HepG2 (cell line): Measurements from ENCODE around the gene DZANK1. TPM values are rescaled to one million over a fixed set of nuclear protein-coding genes. Genes with fewer than 3 reads are reported as not detected.

ENCODE experiments used
- AHDC1 ChIP-seq: sonication (generic); formaldehyde crosslinking; IDR thresholded peaks from 2 replicates; pipeline ENCODE4 v1.5.1; 2020; ENCODE audit warnings: mild to moderate bottlenecking, missing genetic modification reagents, borderline replicate concordance
- CSRNP2 ChIP-seq: sonication (generic); formaldehyde crosslinking; conservative IDR thresholded peaks from 2 replicates; pipeline ENCODE4 v1.8.0; 2022; ENCODE audit warnings: low read depth, missing genetic modification reagents
- EHMT2 ChIP-seq: fragments of 200-600 bp; sonication (generic); IDR thresholded peaks from 2 replicates; pipeline ENCODE4 v1.7.0; 2017; ENCODE audit warnings: antibody characterized with exemption, low read depth, low read length, borderline replicate concordance
- GMEB2 ChIP-seq: IDR thresholded peaks from 2 replicates; pipeline ENCODE4 v1.6.1; 2016; ENCODE audit warnings: missing biosample characterization, missing genetic modification reagents, low read depth
- HOXA5 ChIP-seq: sonication (generic); formaldehyde crosslinking; IDR thresholded peaks from 2 replicates; pipeline ENCODE4 v1.4.0; 2020; ENCODE audit warnings: missing genetic modification reagents
- PRPF4 ChIP-seq: fragments of 200-400 bp; formaldehyde crosslinking; IDR thresholded peaks from 2 replicates; pipeline ENCODE4 v1.6.1; 2016; ENCODE audit warnings: low read length, low read depth; ENCODE audit not compliant: poor library complexity, severe bottlenecking
- polyA plus RNA-seq, 8 experiments: library from polyadenylated mRNA; depleted of rRNA in 3 of 8; stranded (reverse) in 7 of 8; unstranded in 1 of 8; fragments of >200 nt; fragmentation: Illumina TruSeq in 4 of 8; extraction: Trizol in 4 of 8; gene quantifications; 2 replicates each; pipeline versions ENCODE4 v1.2.1 to v1.2.3, GENCODE V29; 2011 to 2016; ENCODE audit warnings: low read depth in 4 of 8, missing spikeins in 1 of 8, mixed read lengths in 1 of 8; ENCODE audit not compliant: insufficient read depth in 1 of 8
- total RNA-seq, 5 experiments: library from RNA; depleted of rRNA; stranded (reverse); fragments of >200 nt; fragmentation: Illumina TruSeq; extraction: Trizol; gene quantifications; 2 replicates each; pipeline ENCODE4 v1.2.3, GENCODE V29; 2016; ENCODE audit warnings: low read depth in 1 of 5
- TF ChIP-seq, protein P1 (sequence below): sonication (generic); formaldehyde crosslinking; IDR thresholded peaks from 2 replicates; pipeline ENCODE4 v1.4.0; 2020; ENCODE audit warnings: mild to moderate bottlenecking, missing genetic modification reagents
- TF ChIP-seq, protein P2 (sequence below): sonication (generic); formaldehyde crosslinking; IDR thresholded peaks from one replicate; pipeline ENCODE4 v1.5.1; 2020; ENCODE audit warnings: mild to moderate bottlenecking, missing genetic modification reagents; ENCODE audit errors: not compliant biosample characterization

Gene DZANK1
- total and polyA plus RNA-seq, 2 of the 13 experiments (the other 11 are each of a cell fraction or from before 2014, with no cell fraction given) = 1.6 to 3.2 TPM

- TF ChIP-seq AHDC1 (no peak), PRPF4 (no peak), EHMT2 (no peak), CSRNP2 (no peak), GMEB2 (CRISPR knock-in tag) (no peak), HOXA5 (CRISPR knock-in tag) (no peak)
- TF ChIP-seq, protein P1, sequence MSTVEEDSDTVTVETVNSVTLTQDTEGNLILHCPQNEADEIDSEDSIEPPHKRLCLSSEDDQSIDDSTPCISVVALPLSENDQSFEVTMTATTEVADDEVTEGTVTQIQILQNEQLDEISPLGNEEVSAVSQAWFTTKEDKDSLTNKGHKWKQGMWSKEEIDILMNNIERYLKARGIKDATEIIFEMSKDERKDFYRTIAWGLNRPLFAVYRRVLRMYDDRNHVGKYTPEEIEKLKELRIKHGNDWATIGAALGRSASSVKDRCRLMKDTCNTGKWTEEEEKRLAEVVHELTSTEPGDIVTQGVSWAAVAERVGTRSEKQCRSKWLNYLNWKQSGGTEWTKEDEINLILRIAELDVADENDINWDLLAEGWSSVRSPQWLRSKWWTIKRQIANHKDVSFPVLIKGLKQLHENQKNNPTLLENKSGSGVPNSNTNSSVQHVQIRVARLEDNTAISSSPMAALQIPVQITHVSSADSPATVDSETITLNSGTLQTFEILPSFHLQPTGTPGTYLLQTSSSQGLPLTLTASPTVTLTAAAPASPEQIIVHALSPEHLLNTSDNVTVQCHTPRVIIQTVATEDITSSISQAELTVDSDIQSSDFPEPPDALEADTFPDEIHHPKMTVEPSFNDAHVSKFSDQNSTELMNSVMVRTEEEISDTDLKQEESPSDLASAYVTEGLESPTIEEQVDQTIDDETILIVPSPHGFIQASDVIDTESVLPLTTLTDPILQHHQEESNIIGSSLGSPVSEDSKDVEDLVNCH (CRISPR knock-in tag) = no peak
- TF ChIP-seq, protein P2, sequence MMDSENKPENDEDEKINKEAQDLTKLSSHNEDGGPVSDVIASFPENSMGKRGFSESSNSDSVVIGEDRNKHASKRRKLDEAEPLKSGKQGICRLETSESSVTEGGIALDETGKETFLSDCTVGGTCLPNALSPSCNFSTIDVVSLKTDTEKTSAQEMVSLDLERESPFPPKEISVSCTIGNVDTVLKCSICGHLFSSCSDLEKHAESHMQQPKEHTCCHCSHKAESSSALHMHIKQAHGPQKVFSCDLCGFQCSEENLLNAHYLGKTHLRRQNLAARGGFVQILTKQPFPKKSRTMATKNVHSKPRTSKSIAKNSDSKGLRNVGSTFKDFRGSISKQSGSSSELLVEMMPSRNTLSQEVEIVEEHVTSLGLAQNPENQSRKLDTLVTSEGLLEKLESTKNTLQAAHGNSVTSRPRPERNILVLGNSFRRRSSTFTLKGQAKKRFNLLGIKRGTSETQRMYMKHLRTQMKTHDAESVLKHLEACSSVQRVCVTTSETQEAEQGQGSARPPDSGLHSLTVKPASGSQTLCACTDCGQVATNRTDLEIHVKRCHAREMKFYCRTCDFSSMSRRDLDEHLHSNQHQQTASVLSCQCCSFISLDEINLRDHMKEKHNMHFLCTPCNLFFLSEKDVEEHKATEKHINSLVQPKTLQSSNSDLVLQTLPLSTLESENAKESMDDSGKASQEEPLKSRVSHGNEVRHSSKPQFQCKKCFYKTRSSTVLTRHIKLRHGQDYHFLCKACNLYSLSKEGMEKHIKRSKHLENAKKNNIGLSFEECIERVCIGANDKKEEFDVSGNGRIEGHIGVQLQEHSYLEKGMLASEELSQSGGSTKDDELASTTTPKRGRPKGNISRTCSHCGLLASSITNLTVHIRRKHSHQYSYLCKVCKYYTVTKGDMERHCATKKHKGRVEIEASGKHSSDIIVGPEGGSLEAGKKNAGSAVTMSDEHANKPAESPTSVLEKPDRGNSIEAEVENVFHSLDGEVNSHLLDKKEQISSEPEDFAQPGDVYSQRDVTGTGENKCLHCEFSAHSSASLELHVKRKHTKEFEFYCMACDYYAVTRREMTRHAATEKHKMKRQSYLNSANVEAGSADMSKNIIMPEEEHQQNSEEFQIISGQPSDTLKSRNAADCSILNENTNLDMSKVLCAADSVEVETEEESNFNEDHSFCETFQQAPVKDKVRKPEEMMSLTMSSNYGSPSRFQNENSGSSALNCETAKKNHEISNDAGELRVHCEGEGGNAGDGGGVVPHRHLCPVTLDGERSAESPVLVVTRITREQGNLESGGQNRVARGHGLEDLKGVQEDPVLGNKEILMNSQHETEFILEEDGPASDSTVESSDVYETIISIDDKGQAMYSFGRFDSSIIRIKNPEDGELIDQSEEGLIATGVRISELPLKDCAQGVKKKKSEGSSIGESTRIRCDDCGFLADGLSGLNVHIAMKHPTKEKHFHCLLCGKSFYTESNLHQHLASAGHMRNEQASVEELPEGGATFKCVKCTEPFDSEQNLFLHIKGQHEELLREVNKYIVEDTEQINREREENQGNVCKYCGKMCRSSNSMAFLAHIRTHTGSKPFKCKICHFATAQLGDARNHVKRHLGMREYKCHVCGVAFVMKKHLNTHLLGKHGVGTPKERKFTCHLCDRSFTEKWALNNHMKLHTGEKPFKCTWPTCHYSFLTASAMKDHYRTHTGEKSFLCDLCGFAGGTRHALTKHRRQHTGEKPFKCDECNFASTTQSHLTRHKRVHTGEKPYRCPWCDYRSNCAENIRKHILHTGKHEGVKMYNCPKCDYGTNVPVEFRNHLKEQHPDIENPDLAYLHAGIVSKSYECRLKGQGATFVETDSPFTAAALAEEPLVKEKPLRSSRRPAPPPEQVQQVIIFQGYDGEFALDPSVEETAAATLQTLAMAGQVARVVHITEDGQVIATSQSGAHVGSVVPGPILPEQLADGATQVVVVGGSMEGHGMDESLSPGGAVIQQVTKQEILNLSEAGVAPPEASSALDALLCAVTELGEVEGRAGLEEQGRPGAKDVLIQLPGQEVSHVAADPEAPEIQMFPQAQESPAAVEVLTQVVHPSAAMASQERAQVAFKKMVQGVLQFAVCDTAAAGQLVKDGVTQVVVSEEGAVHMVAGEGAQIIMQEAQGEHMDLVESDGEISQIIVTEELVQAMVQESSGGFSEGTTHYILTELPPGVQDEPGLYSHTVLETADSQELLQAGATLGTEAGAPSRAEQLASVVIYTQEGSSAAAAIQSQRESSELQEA = no peak
These were observed 85.8 kb downstream of the DZANK1 start (continued) for GRCh38 chr20:18380908-18381529.
